Activated CD4-positive, alpha-beta memory T cell treated with anti-CD3 and anti-CD28 coated beads for 36 hours (primary cell): Measurements from ENCODE around the gene ZSWIM3. TPM values are rescaled to one million over a fixed set of nuclear protein-coding genes. Genes with fewer than 3 reads are reported as not detected.
A peak's percentile ranks its signal among the peaks of the same experiment; 100 is the strongest.
"Not testable (repeated sequence)": the region's sequence is repeated elsewhere in the genome, so short reads cannot be mapped to it uniquely, and the experiment has no call there.

Experiments used
- CTCF ChIA-PET: fragments of 350-600 bp; sonication (Branson Sonifier 250); formaldehyde crosslinking; loops from one replicate; lab custom pipeline; 2021; ENCODE audit warnings: antibody characterized with exemption, inconsistent platforms; lab: Charles Lee
- POLR2A ChIA-PET: fragments of 350-600 bp; sonication (Branson Sonifier 250); formaldehyde crosslinking; loops from one replicate; lab custom pipeline; 2021; ENCODE audit warnings: antibody characterized with exemption; lab: Charles Lee
- DNase-seq: peaks from one replicate; pipeline ENCODE4 v3.0.0-alpha.2; 2020
- H3K27ac Mint-ChIP-seq: one replicate; pipeline ENCODE4 v1.8.0; 2021; ENCODE audit warnings: mixed read lengths
- H3K27me3 Mint-ChIP-seq: one replicate; pipeline ENCODE4 v1.8.0; 2021; ENCODE audit warnings: mixed read lengths
- H3K36me3 Mint-ChIP-seq: one replicate; pipeline ENCODE4 v1.8.0; 2021; ENCODE audit warnings: mixed read lengths
- H3K4me1 Mint-ChIP-seq: one replicate; pipeline ENCODE4 v1.8.0; 2021; ENCODE audit warnings: low read depth, mixed read lengths
- H3K4me3 Mint-ChIP-seq: one replicate; pipeline ENCODE4 v1.8.0; 2021; ENCODE audit warnings: mild to moderate bottlenecking, mixed read lengths
- H3K9me3 Mint-ChIP-seq: one replicate; pipeline ENCODE4 v1.8.0; 2021; ENCODE audit warnings: mixed read lengths
- intact Hi-C: fragments of 100-400 bp; cut with micrococcal nuclease; formaldehyde crosslinking; loops from one replicate; pipeline ENCODE4 v1.15.1; 2023
- total RNA-seq, 2 experiments: library from RNA; stranded (reverse); gene quantifications; one replicate each; pipeline ENCODE4 v1.2.3, GENCODE V29; 2021

The ZSWIM3 gene
- total RNA-seq, 2 experiments from 2014 or later = 4.7 TPM

DNA sequence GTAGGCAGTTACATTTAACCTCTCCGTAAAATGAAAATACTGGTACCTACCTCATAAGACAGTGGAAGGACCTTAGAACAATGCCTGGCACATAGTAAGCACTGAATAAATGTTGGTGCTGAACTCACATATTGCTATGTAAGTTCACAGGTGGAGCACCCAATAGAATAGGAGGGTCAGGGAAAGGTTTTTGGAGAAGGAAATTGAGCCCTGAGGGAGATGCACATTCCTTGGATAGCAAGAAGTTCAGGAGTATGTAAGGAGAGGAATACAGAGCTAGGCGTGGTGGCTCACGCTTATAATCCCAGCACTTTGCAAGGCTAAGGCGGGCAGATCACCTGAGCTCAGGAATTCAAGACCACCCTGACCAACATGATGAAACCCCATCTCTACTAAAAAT is 37.9 kb upstream of the ZSWIM3 start:
- no peak overlapping the region for H3K27ac Mint-ChIP-seq
- CTCF ChIA-PET = interaction anchor here (0.6 kb wide), 1 partner anchor 51 kb away, joined by 3 read pairs; no protein-coding TSS in a partner anchor
- H3K27me3 Mint-ChIP-seq = peaks cover 23% of the 10 kb centered on the region
- no peak for DNase-seq
- H3K4me3 Mint-ChIP-seq = no peak overlapping the region
- H3K4me1 Mint-ChIP-seq = peaks cover 16% of the 10 kb centered on the region
- H3K9me3 Mint-ChIP-seq = no peaks in the 10 kb centered on the region
- peaks cover 17% of the 10 kb centered on the region for H3K36me3 Mint-ChIP-seq
- POLR2A ChIA-PET = no interaction called here
- intact Hi-C loops = loop anchor here (10.0 kb wide), 1 partner anchor 545 kb away; no protein-coding TSS in a partner anchor

DNA sequence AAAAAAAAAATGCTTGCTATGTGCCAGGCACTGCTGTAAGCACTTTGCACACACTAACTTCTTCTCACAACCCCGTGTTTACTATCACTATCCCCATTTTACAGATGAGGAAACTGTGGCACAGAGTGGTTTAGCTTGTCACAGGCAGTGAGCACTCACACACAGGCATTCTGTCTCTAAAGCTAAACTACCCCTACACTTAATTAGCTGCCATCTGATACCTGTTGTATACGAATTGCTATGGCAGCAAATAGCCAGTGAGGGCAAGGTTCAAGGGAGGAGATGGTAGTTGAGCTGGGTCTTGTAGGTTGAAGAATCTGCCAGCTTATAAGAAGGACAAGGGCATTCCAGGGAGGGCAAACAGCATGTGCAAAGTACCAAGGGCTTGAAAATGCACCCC is 35.5 kb upstream of the ZSWIM3 start:
- Mint-ChIP-seq H3K4me1 (peaks cover 14% of the 10 kb centered on the region), H3K9me3 (no peaks in the 10 kb centered on the region), H3K27me3 (peaks cover 23% of the 10 kb centered on the region), H3K36me3 (peaks cover under 1% of the 10 kb centered on the region), H3K27ac (no peak overlapping the region), H3K4me3 (no peak overlapping the region)
- no peak for DNase-seq
- ChIA-PET CTCF (interaction anchor here (0.6 to 1.4 kb wide), 3 partner anchors 9 to 141 kb away, joined by 3 read pairs; no protein-coding TSS in a partner anchor), POLR2A (no interaction called here)
- intact Hi-C loops = no loop called here

- Mint-ChIP-seq H3K36me3 (no peaks in the 10 kb centered on the region), H3K4me3 (no peak overlapping the region), H3K9me3 (no peaks in the 10 kb centered on the region), H3K27ac (no peak overlapping the region), H3K4me1 (peaks cover 14% of the 10 kb centered on the region), H3K27me3 (peaks cover 23% of the 10 kb centered on the region)
- POLR2A ChIA-PET = no interaction called here
- intact Hi-C loops = no loop called here
- DNase-seq = no peak
- CTCF ChIA-PET = interaction anchor here (1.4 kb wide), 2 partner anchors 24 to 29 kb away, joined by 3 to 5 read pairs; no protein-coding TSS in a partner anchor
Measured at GRCh38 chr20:45822857-45823256, 34.6 kb upstream of the ZSWIM3 start.

DNA sequence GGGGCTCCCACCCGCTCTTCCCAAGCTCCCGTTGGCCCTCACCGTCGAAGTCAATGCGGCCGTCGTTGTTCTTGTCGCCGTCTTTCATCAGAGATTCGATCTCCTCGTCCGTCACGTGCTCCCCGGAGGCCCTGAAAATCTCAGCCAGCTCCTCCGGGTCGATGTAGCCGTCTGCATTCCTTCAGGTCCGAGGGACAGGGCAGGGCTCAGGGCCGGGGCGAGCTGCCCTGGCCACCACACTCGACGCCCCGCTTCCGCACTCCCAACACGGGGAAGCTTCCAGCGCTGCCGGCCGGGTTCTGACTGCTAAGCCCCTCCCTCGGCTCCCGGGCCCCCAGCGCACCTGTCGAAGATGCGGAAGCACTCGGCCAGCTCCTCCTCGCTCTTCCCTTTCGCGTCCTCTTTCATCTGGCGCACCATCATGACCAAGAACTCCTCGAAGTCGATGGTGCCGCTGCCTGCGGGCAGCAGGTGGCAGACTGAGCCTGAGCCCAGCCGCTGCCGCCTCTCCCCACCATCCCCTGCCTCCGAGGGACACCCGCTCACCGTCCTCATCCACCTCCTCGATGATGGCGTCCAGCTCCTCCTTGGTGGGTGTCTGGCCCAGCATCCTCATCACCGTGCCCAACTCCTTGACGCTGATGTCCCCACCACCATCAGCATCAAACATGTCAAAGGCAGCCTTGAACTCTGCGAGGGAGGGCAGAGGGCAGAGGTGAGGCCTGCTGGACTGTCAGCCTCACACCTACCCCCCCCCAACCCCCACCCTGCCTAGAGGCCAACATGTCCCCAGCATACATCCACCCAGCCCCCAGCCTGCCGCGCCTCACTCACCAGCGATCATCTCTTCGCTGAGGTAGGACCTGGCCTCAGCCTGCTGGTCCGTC is 33.2 kb upstream of the ZSWIM3 start:
- intact Hi-C loops = no loop called here
- Mint-ChIP-seq H3K9me3 (no peaks in the 10 kb centered on the region), H3K4me1 (peaks cover 14% of the 10 kb centered on the region), H3K27ac (no peak overlapping the region), H3K36me3 (no peaks in the 10 kb centered on the region), H3K4me3 (peak overlapping the region; percentile 48), H3K27me3 (peaks cover 23% of the 10 kb centered on the region)
- CTCF ChIA-PET = interaction anchor here (0.7 to 3.1 kb wide), 18 partner anchors 10 to 351 kb away, joined by 3 to 15 read pairs (median 4); partner anchors contain the start of genes PCIF1, SNX21, UBE2C and ZSWIM1
- POLR2A ChIA-PET = interaction anchor here (1.3 kb wide), 1 partner anchor 11 kb away, joined by 4 read pairs; no protein-coding TSS in a partner anchor
- DNase-seq = peak; percentile 72

- H3K4me3 Mint-ChIP-seq = no peak overlapping the region
- POLR2A ChIA-PET = no interaction called here
- H3K27me3 Mint-ChIP-seq = peaks cover 23% of the 10 kb centered on the region
- DNase-seq = no peak
- intact Hi-C loops = no loop called here
- H3K4me1 Mint-ChIP-seq = peaks cover 14% of the 10 kb centered on the region
- no peaks in the 10 kb centered on the region for H3K36me3 Mint-ChIP-seq
- no peaks in the 10 kb centered on the region for H3K9me3 Mint-ChIP-seq
- CTCF ChIA-PET = interaction anchor here (0.9 to 3.1 kb wide), 2 partner anchors 107 to 143 kb away, joined by 6 to 14 read pairs; no protein-coding TSS in a partner anchor
- no peak overlapping the region for H3K27ac Mint-ChIP-seq
Measured at GRCh38 chr20:45826381-45827019, 30.9 kb upstream of the ZSWIM3 start.

DNA sequence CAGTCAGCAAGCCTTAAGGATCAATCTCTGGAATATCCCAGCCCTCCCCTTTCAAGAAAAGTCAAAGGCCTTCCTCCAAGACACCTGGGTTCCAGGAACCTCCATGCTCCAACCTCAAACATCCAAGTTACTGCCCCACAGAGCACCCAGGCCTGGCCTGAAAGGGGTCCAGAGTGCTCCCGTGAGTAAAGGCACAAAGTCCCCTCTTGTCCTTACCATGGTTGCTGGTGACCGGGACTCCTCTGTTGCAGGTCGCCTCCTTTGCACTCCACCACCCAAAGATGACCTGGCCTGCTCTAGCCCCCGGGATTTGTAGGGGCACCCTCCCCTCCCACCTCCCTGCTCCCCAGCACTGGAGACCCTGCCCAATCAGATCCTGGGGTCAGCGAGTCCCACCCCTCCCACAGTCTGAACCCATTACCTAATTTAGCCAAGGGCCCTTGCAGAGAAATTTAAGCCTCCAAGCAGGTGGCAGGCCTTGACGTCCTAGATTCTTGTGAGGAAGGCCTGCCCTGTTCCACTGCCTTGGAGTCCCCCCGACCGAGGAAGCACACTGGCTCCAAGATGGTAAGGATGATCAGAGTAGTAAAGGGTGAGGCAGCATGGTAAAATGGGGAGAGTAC is 30.3 kb upstream of the ZSWIM3 start, which contains the start of gene TNNC2:
TNNC2 (minus strand) TSS at position 283 of the 623 bp plus-strand sequence; CDS start at position 219, 64 bp downstream.
- no peak for DNase-seq
- POLR2A ChIA-PET = no interaction called here

GRCh38 chr20:45827712-45828111 is 29.7 kb upstream of the ZSWIM3 start:
- Mint-ChIP-seq H3K9me3 (no peaks in the 10 kb centered on the region), H3K27me3 (peaks cover 15% of the 10 kb centered on the region), H3K4me3 (no peak overlapping the region), H3K27ac (no peak overlapping the region), H3K36me3 (no peaks in the 10 kb centered on the region), H3K4me1 (peaks cover 14% of the 10 kb centered on the region)
- intact Hi-C loops = no loop called here
- ChIA-PET CTCF (no interaction called here), POLR2A (no interaction called here)
- DNase-seq = no peak

More for the DNA sequence above, 30.3 kb upstream of the ZSWIM3 start, which contains the start of gene TNNC2:
- H3K4me3 Mint-ChIP-seq = no peak within 1 kb of the TSS
- CTCF ChIA-PET = interaction anchor here (0.9 kb wide), 1 partner anchor 107 kb away, joined by 6 read pairs; no protein-coding TSS in a partner anchor
- no peaks in the 10 kb centered on the region for H3K9me3 Mint-ChIP-seq
- peaks cover 19% of the 10 kb centered on the region for H3K27me3 Mint-ChIP-seq
- intact Hi-C loops = no loop called here
- H3K4me1 Mint-ChIP-seq = peaks cover 14% of the 10 kb centered on the region
- H3K27ac Mint-ChIP-seq = no peak within 1 kb of the TSS
- H3K36me3 Mint-ChIP-seq = no peaks in the 10 kb centered on the region

- Mint-ChIP-seq H3K9me3 (no peaks in the 10 kb centered on the region), H3K27me3 (peaks cover 8% of the 10 kb centered on the region), H3K36me3 (no peaks in the 10 kb centered on the region), H3K27ac (no peak overlapping the region), H3K4me1 (peaks cover 17% of the 10 kb centered on the region), H3K4me3 (no peak overlapping the region)
- ChIA-PET POLR2A (no interaction called here), CTCF (no interaction called here)
- intact Hi-C loops = no loop called here
- no peak for DNase-seq
Measured at GRCh38 chr20:45828589-45828988, 28.8 kb upstream of the ZSWIM3 start.

DNA sequence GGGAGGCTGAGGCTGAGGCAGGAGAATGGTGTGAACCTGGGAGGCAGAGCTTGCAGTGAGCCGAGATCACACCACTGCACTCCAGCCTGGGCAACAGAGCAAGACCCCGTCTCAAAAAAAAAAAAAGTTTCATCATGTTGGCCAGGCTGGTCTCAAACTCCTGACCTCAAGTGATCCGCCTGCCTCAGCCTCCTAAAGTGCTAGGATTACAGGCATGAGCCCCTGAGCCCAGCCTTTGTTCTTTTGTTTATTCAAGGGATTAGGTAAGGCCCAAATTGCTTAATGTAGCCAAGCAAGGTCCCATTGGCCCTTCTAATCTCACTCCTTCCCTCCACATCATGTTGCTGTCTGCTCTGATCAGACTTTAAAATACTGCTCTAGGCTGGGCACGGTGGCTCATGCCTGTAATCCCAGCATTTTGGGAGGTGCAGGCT is 27.7 kb upstream of the ZSWIM3 start:
- H3K4me1 Mint-ChIP-seq, H3K27me3 Mint-ChIP-seq, H3K27ac Mint-ChIP-seq, POLR2A ChIA-PET, H3K4me3 Mint-ChIP-seq, H3K9me3 Mint-ChIP-seq, H3K36me3 Mint-ChIP-seq, DNase-seq: not testable (repeated sequence)
- CTCF ChIA-PET = interaction anchor here (1.5 kb wide), 1 partner anchor 17 kb away, joined by 3 read pairs; no protein-coding TSS in a partner anchor
- intact Hi-C loops = loop anchor here (10.0 kb wide), 1 partner anchor 55 kb away; the partner anchor contains the start of genes SPATA25 and ZSWIM1

DNA sequence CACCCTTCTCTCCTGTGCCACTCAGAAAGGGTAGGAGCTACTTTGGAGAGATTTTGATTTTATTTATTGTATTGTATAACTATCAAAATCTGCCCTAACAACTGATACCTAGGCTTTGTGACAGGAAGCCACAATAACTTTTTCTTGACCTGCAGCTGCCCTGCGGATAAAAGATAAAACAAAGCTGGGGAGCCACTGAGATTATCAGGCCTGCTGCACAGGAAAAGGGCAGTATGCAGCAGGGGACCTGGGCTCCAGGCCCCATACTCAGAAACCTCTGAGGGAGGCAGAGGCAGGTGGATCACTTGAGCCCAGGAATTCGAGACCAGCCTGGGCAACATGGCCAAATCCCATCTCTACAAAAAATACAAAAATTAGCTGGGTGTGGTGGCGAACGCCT is 24.8 kb upstream of the ZSWIM3 start:
- CTCF ChIA-PET = interaction anchor here (2.3 to 2.6 kb wide), 2 partner anchors 8 to 137 kb away, joined by 9 to 10 read pairs; no protein-coding TSS in a partner anchor
- Mint-ChIP-seq H3K36me3 (no peaks in the 10 kb centered on the region), H3K4me3 (peak overlapping the region; percentile 66), H3K27me3 (no peaks in the 10 kb centered on the region), H3K4me1 (peaks cover 13% of the 10 kb centered on the region), H3K27ac (no peak overlapping the region), H3K9me3 (no peaks in the 10 kb centered on the region)
- DNase-seq = no peak
- intact Hi-C loops = loop anchor here (10.0 kb wide), 1 partner anchor 52 kb away; the partner anchor contains the start of genes SPATA25 and ZSWIM1
- POLR2A ChIA-PET = interaction anchor here (1.3 kb wide), 1 partner anchor 16 kb away, joined by 3 read pairs; no protein-coding TSS in a partner anchor
